ENCODE measurements around the gene XAB2.
A peak's percentile ranks its signal among the peaks of the same experiment; 100 is the strongest.
"Not testable (repeated sequence)": the region's sequence is repeated elsewhere in the genome, so short reads cannot be mapped to it uniquely, and the experiment has no call there.

Gene XAB2

DNA sequence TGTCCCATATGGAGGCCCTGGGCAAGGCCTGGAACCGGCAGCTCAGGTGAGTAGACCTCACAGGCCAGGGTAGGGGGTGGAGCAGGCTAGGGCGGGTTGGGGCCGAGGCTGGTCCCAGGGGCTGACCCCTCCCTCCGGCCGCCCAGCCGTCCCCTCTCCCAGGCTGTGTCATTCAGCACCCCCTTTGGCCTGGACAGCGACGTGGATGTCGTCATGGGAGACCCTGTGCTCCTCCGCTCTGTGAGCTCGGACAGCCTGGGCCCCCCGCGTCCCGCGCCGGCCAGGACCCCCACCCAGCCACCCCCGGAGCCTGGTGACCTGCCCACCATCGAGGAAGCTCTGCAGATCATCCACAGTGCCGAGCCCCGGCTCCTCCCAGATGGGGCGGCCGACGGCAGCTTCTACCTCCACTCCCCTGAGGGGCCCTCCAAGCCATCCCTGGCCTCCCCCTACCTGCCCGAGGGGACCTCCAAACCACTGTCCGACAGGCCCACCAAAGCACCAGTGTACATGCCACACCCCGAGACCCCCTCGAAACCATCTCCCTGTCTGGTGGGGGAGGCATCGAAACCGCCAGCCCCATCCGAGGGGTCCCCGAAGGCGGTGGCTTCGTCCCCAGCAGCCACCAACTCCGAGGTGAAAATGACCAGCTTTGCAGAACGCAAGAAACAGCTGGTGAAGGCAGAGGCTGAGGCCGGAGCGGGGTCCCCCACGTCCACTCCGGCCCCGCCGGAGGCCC lies 17.6 kb downstream of the XAB2 start:
- DNase-seq = no peak

DNA sequence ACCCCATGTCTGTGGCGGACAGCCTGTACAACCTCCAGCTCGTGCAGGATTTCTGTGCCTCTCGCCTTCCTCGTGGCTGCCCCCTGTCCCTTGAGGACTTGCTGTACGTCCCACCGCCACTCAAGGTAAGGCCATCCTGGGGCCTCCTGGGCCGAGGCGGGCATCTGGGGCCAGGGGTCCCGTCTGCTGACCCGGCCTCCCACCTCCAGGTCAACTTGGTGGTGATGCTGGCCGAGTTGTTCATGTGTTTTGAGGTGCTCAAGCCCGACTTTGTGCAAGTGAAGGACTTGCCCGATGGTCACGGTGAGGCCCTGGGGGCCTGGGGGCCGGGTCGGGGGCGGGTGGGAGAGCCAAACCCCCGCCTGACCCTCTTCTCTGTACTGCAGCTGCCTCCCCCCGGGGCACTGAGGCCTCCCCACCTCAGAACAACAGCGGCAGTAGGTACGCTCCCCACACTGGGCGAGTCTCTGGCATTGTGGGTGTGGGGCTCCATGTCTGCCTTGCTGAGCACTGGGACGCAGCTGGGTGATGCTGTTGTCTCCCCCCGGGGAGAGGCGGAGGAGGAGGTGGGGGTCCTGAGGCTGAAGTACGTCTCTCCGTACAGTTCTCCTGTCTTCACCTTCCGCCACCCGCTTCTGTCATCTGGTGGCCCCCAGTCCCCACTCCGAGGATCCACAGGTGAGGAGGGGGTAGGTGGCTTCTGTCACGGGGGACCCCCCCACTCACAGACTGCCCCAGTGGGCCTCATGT lies 18.7 kb downstream of the XAB2 start:
- DNase-seq = no peak

DNA sequence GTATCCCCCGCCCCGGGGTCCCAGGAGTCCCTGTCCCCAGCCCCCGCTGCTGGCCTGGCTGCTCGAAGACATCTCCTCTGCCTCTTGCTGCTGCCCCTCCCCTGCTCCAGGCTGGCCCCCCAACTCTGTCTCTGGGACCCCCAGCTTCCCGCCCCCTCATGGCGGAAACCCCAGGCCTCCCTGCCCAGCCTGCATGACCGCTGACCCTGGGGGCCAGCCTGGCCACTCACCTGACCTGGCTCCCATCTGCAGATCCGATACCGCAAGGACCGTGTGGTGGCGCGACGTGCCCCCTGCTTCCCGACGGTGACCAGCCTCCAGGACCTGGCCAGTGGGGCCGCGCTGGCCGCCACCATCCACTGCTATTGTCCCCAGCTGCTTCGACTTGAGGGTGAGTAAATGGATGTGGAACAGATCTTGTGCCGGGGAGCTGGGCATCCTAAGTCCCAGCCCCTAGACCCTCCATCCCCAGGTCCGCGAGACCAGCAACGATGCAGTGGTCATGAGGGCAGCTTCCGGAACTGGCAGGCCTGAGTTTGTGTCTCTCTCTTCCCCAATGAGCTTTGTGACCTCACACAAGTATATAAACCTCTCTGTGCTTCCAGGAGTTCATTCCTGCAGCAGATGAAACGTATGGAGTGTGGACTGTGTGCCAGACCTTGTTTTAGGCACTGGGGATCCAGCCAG lies 21.3 kb downstream of the XAB2 start:
- no peak for DNase-seq

DNA sequence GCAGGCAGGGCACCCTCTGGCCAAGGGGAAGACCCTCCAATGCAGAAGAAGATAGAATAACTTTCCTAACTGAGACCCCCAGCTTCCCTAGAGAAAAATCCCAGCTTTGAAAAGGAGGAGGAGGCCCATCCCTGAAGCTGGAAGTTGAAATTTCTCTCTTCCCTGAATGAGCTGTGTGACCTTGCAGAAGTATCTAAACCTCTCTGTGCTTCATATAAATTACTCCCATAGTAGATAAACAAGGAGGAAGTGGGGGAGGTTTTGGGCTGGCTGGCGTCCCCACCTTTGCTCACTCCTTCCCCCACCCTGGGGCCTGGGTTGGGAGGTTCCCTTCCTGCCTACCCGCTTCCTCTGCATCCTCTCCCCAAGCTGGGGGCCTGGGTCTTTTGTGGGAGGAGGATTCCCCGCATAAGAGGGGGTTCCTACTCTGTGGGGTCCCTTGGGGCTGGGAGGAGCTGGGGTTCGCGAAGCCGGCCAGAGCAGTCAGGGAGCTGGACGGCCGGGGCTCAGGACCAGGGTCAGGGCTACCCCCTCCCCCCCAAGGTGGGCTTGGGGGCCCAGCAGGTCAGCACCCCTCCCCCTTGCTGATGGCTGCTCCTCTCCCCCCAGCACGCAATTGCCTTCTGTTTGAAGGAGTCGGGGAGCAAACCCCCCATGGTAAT lies 22.0 kb downstream of the XAB2 start:
- no peak for DNase-seq

DNA sequence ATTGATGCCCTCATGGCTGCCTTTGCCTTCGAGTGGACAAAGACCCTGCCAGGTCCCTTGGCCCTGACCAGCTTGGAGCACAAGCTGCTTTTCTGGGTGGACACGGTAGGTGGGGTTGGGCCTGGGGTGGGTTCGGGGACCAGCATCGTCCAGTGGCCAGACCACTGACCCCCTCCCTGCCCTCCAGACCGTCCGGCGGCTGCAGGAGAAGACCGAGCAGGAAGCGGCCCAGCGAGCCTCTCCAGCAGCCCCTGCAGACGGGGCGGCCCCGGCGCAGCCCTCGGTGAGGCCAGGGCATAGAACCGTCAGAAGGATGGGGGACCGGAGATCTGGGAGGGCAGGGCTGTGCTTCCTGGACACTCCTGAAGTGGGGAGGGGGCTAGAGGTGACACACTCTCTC lies 23.1 kb downstream of the XAB2 start:
- no peak for DNase-seq

DNA sequence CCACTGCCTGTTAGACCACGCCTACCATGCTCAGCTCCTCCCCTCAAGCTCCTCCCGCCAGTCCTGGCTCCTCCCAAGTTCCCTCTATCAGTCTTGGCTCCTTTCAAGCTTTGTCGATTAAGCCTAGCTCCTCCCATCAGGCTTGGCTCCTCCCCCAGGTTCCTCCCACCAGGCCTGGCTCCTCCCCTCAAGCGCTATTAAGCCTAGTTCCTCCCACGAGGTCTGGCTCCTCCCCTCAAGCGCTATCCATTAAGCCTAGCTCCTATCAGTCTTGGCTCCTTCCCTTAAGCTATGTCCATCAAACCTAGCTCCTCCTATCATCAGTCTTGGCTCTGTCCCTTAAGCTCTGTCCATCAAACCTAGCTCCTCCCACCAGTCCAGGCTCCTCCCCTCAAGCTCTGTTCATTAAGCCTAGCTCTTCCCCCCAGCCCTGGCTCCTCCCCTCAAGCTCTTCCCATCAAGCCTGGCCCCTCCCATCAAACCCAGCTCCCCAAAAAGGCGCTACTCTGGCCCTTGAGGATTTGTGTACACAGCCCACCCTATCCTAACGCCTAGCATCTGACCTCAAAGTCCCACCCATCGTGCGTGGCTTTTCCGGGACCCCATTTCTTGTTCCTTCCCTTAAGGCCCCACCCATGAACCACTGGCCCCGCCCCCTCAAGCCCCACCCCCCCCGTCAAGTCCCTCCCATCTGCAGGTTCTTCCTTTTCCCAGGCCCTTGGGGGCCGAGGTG lies 23.7 kb downstream of the XAB2 start:
- DNase-seq = no peak

DNA sequence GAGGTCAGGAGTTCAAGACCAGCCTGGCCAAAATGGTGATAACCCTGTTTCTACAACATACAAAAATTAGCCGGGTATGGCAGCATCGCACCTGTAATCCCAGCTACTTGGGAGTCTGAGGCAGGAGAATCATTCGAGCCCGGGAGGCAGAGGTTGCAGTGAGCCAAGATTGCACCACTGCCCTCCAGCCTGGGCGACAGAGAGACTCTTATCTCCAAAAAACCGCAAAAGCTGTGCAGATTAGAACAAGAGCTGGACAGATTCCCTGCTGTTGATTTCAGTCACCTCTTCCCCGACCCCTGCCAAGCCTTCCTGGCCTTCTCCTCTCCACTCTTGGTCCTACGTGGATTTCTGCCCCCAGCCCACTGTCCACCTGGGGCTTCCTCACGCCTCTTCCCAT lies 25.4 kb downstream of the XAB2 start:
- no peak for DNase-seq

DNA sequence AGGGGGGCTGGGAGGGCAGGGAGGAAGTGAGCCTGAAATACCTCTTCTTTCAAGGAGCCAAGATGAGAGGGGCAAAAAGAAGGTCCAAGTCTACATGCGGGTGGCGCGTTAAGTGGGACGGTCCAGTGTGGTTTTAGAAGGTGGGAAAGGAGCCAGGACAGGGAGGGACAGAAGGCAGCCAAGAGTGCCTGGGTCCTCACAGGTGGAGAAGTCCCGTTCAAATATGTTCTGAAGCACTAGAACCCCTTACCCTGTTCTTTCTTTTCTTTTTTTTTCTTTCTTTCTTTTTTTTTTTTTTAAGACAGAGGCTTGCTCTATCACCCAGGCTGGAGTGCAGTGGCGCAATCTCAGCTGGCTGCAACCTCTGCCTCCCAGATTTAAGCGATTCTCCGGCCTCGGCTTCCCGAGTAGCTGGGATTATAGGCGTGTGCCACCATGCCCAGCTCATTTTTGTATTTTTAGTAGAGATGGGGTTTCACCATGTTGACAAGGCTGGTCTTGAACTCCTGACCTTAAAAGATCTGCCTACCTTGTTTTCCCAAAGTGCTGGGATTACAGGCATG lies 26.3 kb downstream of the XAB2 start:
- no peak for DNase-seq

DNA sequence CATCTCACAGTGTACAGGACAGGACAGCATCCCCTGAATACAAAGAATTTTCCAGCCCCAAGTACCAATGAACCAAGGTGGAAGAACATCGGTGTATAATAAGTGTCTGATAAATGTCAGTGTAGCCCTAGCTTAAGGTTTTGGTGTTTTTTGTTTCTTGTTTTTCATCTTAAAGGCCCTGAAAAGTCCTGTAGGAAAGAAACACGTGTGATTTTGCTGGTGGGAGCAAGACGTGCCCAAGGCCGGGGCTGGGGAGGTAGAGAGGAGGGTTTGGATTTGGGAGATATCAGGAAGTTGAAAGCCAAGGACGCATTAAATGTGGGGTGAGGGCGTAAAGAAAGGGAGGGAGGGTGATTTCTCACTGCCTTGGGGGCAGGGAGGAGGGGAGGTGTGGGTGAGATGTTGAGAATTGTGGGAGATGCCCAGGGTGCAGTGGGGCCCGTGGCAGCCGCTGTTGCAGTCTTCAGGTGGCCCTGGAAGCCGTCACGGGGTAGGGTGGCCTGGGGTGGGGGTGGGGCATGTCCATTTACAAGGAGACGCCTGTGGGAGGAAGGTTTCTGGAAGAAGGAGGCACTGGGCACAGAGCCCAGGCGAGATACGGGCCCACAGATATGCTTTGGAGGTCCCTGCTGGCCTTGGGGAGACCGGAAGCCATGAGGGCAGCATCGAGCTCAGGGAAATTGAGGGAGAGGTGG lies 27.0 kb downstream of the XAB2 start:
- DNase-seq = no peak

DNA sequence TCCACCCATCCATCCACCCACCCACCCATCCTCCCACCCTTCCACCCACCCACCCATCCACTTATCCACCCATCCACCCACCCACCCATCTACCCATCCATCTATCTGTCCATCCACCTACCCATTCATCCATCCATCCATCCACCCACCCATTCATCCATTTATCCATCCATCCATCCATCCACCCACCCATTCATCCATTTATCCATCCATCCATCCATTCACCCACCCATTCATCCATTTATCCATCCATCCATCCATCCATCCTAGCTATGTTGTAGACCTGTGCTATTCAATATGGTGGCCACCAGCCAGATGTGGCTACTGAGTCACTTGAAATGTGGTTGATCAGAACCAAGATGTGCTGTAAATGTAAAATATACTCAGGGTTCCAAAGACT lies 28.6 kb downstream of the XAB2 start:
- no peak for DNase-seq

DNA sequence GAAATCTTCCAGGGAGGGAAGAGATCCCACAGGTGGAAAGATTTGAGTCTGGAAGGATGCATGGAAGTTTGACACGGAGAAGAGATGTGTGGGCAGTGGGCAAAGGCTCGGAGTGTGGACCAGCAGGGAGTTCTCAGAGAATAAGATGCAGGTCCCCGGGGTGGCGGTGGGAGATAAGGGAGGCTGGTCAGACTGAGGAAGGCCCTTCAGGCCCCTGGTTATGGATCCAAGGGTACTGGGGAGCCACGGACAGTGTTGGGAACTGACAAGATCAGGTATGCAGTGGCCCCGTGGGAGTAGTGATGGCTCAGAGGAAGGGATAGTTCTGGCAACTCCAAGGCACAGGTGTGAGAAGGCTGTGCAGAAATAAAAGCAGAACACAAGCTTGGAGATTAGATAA lies 31.2 kb downstream of the XAB2 start:
- no peak for DNase-seq

DNA sequence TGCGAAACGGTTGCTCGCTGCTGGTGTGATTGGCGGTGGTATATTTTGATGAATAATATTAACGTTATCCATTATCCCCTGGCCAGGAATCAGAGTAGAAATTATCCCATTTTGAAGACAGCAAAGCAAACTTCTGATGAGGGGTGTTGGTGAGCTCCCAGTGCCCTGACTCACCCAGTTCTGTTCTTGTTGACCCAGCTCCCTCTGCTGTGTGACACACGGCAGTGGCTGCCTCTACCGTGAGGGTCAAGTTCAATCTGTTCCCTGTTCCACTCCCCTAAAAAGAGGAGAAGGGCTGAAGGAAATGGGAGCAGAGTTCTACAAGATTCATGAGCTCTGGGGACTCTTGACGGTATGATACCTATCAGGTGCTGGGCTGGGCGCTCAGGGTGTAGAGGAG lies 31.7 kb downstream of the XAB2 start:
- DNase-seq = no peak

DNA sequence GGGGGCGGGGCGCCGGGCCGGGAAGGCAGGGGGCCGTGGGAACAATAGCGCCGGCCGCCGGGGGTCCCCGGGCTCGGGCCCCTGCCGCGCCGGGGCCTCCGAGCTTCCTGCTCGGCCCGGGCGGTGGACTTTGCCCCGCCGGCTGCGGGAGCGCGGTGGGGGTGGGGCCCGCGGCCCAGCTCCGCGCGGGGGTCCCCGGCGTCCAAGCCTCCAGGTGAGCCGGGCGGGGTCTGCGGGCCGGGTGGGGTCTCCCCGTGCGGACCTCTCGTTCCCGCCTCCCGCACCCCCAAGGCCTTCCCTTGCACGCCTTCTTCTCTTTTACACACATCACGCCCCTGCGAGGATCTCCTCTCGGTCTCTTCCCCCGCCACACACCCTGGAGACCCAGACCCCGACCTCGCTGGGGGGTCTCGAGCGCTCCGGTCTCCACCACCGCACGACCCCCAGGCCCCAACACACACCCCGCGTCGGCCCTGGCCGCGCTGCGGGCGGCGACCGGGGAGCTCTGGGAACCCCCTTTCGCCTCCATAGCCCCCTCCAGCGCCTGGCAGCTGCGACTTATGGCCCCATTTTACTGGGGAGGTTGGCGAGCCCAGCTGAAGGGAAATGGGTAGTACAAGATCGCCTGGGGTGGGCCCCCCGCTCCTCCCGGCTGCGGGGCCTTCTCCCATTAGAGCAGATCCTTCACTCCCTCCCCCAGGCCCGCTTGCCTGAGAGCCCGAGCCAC lies 33.0 kb downstream of the XAB2 start:
- no peak for DNase-seq

DNA sequence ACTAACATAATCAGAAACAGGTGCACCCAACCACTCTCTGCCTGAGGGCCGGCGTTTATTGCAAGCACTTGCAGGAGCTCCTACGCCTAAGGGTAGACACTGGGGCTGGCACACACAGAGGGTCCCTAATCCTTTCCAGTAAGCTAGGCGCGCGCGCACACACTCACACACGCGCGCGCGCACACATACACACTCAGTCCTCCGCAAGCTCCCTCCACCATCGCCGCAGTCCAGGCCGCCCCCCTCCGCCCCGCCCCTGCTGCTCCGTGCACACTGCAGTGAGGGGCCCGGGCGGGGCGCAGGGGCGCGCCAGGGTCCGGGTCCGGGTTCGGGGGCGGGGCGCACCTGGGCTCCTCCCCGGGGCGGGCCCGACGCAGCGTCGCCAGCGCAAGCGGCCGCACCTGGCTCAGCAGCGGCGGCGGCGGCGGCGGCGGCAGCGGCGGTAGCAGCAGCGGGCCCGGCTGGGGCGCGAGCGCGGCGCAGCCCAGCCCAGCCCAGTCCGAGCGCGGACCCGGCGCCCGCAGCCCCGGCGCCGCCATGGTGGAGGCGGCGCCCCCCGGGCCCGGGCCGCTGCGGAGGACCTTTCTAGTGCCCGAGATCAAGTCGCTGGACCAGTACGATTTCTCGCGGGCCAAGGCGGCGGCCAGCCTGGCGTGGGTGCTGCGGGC lies 33.7 kb downstream of the XAB2 start, which contains the start of gene CAMSAP3:
Gene CAMSAP3, plus strand, starts transcription at position 398 of the 668 bp plus-strand sequence. Its CDS starts 140 bp downstream, at position 538.
- DNase-seq = peak; percentile 44

DNA sequence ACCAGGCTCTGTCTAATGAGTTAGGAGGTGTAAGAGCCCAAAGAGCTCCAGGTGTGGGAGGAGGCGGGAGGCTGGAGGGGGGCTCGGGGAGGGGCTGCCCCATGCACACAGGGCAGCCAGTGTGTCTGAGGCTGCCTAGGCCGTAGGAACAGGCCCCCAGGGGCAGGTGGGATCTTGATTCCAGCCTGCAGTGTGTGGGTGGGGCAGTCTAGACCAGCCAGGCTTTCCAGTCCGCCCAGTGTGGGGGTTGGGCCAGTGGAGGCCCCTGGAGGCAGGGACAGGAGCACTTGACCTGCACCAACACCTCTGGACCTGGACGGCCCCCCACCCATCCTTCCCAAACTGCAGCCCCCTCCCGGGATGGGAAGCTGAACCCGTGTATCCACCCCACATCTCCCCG lies 39.1 kb downstream of the XAB2 start:
- no peak for DNase-seq

DNA sequence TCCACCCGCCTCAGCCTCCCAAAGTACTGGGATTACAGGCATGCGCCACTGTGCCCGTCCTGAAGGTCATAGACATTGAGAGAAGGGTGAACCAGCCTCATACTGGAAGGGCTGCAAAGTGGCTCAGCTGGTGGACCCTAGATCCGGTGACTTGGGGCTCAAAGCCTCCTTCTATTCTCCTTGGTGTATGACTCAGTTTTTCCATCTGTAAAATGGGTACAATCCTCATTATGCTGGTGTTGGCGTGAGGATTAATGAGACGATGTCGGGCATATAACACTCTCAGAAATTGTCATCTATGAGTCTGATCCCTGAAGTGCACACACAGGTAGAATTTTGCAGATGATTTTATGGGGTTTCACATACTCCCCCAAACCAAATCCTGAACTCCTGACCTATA lies 39.5 kb downstream of the XAB2 start:
- no peak for DNase-seq

DNA sequence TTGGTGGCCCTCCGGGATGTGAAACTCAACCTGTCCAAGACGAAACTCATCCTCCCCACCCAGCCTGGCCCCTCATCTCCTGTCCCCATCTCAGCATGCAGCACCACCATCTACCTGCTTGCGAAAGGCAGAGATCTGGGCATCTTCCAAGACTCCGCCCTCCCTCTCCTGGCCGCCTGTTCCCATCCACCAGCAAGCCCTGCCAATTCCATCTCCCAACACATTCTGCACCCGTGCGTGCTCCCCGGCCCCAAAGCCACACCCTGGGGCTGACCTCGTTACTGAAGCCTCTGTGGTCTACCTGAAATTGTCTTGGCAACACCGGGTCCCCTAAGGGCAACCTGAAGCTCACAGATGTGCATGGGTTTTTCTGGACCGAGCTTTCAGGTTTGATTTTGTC lies 46.9 kb downstream of the XAB2 start:
- no peak for DNase-seq

DNA sequence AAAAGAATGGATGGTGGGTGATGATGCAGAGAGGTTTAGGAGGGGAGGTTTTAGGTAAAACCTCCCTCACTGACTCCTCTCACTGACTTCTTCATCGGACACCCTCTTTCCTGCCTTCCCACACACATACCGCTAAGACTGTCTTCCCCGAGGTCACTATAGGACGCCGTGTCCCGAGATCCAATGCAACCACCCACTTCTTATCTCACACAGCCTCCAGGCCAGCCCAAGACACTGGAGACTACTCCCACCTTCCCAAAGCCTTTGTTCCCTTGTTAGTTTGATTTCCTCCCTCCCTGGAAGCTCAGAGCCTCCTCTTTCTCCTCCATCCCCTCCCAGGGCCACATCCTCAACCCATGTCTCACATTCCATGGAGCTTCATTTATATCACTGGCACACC lies 50.2 kb downstream of the XAB2 start:
- DNase-seq = no peak

DNA sequence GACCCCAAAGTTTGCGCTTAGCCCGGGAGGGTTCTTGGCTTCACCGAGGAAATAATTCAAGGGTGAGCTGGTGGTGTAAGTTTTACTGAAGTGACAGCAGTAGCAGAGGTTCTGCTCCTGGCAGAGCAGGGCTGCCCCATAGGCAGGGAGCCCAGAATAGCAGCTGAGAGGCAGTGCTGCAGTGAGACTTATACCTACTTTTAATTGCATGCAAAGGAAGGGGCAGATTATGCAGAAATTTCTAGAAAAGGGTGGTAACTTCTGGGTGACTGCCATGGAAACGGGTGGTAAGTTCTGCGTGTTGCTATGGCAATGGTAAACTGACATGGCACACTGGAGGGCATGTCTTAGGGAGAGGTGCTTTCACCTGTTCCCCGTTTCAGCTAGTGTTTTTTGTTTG lies 51.2 kb downstream of the XAB2 start:
- no peak for DNase-seq

DNA sequence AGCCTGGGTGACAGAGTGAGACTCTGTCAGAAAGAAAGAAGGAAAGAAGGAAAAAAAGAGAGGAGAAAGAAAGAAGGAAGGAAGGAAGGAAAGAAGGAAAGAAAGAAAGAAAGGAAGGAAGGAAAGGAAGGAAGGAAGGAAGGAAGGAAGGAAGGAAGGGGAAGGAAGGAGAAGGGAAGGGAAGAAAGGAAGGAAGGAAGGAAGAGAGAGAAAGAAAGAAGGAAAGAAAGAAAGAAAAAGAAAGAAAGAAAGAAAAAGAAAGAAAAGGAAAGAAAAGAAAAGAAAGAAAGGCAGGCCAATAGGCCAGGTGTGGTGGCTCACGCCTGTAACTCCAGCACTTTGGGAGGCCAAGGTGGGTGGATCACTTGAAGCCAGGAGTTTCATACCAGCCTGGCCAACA lies 51.9 kb downstream of the XAB2 start:
- not testable (repeated sequence) for DNase-seq

All from NCI-H748 treated with DMSO at 0.1 percent for 48 hours (cell line).